Measurements from ENCODE around the gene FIBP.

FIBP gene

DNA sequence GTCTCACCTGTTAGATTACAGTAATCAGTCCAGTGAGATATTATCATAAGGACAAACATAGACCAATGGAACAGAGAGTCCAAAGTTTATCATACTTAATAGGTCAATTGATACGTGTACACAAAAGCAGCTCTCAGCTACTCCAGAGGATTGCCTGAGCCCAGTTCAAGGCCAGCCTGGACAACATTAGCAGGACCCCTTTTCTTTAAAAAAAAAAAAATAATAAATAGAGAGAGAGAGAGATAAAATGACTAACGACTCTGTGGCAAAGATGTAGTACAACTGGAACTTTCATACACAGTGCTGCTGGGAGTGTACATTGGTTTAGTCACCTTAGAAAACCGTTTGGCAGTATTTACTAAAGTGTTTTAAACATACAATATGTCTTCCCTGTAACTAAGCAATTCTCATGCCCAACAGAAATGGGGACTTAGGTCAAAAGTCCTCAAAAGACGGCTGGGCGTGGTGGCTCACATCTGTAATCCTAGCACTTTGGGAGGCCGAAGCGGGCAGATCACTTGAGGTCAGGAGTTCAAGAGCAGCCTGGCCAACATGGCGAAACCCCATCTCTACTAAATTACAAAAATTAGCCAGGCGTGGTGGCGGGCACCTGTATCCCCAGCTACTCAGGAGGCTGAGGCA, 43.9 kb downstream of the FIBP start:
- no peak for DNase-seq (ENCODE audit: low spot score)

DNA sequence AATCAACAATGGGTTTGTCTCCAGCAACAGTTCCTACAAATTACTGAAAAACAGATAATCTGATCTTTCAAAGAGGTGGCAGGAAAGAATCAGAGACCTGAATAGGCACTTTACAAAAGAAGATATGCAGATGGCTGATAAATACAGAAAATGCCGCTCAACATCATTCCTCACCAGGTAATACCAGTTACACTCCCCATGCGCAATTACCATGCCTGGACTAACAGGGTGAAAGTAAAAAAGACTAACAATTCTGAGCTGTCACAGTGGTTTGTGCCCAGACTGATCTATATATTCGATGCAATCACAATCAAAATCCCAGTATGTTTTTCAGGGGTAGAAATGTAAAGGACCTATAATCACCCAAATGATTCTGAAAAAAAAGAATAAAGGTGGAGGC, 44.5 kb downstream of the FIBP start:
- no peak for DNase-seq (ENCODE audit: low spot score)

DNA sequence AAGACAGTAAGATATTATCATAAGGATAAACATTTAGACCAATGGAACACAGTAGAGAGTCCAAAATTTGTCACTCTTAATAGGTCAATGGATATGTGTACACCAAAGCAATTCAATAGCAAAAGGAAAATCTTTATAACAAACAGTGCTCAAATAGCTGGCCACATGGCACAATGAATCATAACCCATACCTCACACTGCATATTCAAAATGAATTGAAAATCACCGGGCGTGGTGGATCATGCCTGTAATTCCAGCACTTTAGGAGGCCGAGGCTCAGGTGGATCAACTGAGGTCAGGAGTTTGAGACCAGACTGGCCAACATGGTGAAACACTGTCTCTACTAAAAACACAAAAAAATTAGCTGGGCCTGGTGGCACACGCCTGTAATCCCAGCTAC, 46.1 kb downstream of the FIBP start:
- no peak for DNase-seq (ENCODE audit: low spot score)

DNA sequence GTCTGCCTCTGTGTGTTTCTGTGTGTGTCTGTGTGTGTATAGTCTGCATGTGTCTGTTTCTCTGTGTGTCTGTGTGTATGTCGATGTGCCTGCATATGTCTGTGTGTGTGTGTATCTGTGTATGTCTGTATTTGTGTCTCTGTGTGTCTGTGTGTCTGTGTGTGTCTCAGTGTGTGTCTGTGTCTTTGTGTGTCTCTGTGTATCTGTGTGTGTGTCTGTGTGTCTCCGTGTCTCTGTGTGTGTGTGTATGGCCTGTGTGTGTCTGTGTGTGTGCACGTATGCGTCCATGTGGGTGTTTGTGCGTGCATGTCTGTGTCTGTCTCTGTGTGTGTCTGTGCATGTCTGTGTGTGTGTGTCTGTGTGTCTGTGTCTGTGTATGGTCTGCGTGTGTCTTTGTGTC, 54.1 kb downstream of the FIBP start:
- DNase-seq (ENCODE audit: low spot score), result no peak
